HL-60 (cell line): ENCODE data around the gene AOPEP.

Experiments
- DNase-seq, 2 experiments: peaks; one replicate each; pipeline ENCODE4 v3.0.0-alpha.2; 2010 to 2020; ENCODE audit warnings: low read depth in 1 of 2, low spot score in 1 of 2
- H3K27ac ChIP-seq: fragments of 250-450 bp; sonication (Bioruptor Pico); replicated peaks from 2 replicates; pipeline ENCODE4 v1.5.1; 2020; ENCODE audit warnings: mild to moderate bottlenecking, moderate library complexity
- H3K27me3 ChIP-seq: fragments of 250-450 bp; sonication (Bioruptor Pico); 2 replicates; pipeline ENCODE4 v1.5.1; 2021; ENCODE audit warnings: mild to moderate bottlenecking, moderate library complexity; ENCODE audit not compliant: insufficient read depth, poor library complexity, severe bottlenecking
- H3K4me3 ChIP-seq: replicated peaks from 2 replicates; pipeline ENCODE4 v1.5.1; 2011; ENCODE audit warnings: mild to moderate bottlenecking, control low read depth, low read length; ENCODE audit not compliant: insufficient read depth
- GABPA ChIP-seq: IDR thresholded peaks from 2 replicates; pipeline ENCODE4 v1.6.1; 2012; ENCODE audit warnings: low read depth
- POLR2AphosphoS5 ChIP-seq: IDR thresholded peaks from 2 replicates; pipeline ENCODE4 v1.6.1; 2012; ENCODE audit warnings: low read depth
- SPI1 ChIP-seq: IDR thresholded peaks from 2 replicates; pipeline ENCODE4 v1.6.1; 2012; ENCODE audit warnings: low read depth, mild to moderate bottlenecking, borderline replicate concordance
- TF ChIP-seq, protein P1 (sequence below): IDR thresholded peaks from one replicate; pipeline ENCODE4 v1.5.1; 2011; ENCODE audit warnings: low read length, control low read depth, inconsistent platforms; ENCODE audit not compliant: insufficient read depth
- TF ChIP-seq, protein P2 (sequence below): IDR thresholded peaks from 2 replicates; pipeline ENCODE4 v1.6.1; 2012; ENCODE audit warnings: low read depth; ENCODE audit not compliant: insufficient replicate concordance

Gene AOPEP

DNA sequence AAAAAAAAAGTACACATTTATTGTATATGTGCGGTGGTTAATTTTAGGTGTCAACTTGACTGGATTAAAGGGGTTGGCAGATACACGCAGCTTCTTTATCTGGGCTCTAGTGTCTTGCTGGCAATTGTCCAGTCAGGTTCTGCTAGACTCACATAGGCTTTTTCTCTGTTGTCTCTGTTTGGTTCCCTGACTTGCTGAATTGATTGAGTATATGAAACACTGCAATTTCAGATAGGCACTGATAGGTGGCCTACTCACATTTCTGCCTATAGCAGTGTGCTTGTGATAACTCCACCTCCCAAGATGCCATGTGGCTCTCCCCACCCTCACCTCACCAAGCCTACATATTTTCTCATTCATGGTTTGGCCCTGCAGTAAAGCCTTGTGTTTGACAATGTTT, 52.5 kb downstream of the AOPEP start:
- no peak overlapping the region for H3K4me3 ChIP-seq
- no peaks in the 10 kb centered on the region for H3K27me3 ChIP-seq
- no peak overlapping the region for H3K27ac ChIP-seq
- TF ChIP-seq GABPA, result no peak
- TF ChIP-seq, protein P1, sequence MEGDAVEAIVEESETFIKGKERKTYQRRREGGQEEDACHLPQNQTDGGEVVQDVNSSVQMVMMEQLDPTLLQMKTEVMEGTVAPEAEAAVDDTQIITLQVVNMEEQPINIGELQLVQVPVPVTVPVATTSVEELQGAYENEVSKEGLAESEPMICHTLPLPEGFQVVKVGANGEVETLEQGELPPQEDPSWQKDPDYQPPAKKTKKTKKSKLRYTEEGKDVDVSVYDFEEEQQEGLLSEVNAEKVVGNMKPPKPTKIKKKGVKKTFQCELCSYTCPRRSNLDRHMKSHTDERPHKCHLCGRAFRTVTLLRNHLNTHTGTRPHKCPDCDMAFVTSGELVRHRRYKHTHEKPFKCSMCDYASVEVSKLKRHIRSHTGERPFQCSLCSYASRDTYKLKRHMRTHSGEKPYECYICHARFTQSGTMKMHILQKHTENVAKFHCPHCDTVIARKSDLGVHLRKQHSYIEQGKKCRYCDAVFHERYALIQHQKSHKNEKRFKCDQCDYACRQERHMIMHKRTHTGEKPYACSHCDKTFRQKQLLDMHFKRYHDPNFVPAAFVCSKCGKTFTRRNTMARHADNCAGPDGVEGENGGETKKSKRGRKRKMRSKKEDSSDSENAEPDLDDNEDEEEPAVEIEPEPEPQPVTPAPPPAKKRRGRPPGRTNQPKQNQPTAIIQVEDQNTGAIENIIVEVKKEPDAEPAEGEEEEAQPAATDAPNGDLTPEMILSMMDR, result no peak
- TF ChIP-seq SPI1, result no peak
- TF ChIP-seq POLR2AphosphoS5, result no peak
- TF ChIP-seq, protein P2, sequence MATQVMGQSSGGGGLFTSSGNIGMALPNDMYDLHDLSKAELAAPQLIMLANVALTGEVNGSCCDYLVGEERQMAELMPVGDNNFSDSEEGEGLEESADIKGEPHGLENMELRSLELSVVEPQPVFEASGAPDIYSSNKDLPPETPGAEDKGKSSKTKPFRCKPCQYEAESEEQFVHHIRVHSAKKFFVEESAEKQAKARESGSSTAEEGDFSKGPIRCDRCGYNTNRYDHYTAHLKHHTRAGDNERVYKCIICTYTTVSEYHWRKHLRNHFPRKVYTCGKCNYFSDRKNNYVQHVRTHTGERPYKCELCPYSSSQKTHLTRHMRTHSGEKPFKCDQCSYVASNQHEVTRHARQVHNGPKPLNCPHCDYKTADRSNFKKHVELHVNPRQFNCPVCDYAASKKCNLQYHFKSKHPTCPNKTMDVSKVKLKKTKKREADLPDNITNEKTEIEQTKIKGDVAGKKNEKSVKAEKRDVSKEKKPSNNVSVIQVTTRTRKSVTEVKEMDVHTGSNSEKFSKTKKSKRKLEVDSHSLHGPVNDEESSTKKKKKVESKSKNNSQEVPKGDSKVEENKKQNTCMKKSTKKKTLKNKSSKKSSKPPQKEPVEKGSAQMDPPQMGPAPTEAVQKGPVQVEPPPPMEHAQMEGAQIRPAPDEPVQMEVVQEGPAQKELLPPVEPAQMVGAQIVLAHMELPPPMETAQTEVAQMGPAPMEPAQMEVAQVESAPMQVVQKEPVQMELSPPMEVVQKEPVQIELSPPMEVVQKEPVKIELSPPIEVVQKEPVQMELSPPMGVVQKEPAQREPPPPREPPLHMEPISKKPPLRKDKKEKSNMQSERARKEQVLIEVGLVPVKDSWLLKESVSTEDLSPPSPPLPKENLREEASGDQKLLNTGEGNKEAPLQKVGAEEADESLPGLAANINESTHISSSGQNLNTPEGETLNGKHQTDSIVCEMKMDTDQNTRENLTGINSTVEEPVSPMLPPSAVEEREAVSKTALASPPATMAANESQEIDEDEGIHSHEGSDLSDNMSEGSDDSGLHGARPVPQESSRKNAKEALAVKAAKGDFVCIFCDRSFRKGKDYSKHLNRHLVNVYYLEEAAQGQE, result no peak
- DNase-seq, result no peak

DNA sequence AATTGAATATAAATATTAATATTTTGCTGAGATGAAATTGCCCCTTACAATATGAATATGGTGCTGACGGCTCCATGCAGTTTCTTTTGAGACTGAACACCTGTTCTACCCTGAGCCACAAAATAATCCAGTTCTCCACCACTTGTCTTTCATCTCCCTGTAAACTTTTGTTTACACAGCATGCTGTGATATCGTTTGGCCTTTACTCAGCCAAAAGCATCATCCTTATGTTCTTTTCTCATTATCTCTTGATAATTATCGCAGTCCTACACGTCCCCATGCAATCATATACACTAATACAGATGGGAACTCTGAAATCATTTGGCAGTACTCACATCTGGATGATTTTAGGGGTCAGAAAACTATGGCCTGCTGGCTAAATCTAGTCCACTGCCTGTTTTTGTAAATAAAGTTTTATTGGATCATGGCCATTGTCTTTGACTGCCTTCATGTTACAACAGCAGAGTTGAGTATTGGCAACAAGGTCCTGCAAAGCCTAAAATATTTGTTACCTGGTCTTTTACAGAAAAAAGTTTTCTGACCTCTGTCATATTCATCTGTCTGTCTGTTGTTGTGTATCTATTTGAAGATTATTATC, 53.3 kb downstream of the AOPEP start:
- TF ChIP-seq SPI1 (no peak), POLR2AphosphoS5 (no peak), GABPA (no peak)
- TF ChIP-seq, protein P2, result no peak
- TF ChIP-seq, protein P1, result no peak
- no peak for DNase-seq
- H3K27me3 ChIP-seq, result no peaks in the 10 kb centered on the region
- no peak overlapping the region for H3K27ac ChIP-seq
- H3K4me3 ChIP-seq, result no peak overlapping the region

DNA sequence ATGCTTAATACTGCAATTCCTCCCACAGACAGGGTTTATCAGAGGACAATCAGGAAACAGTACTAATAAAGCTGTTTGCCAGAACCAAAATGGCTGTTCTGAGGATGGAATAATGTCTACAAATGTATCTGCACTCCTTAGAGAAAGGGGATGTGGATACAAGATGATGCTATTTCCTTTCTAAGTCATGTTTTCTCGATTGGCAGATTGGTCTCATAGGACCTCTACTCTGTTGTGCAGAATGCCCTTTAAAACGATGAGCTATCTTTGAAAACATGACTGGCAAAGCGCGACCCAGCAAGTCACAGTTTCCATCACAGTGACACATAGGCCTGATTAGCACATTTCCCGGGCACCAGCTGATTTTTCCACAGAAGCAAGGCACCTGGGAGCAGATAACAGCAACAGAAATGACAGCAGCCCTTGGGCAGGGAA, 54.0 kb downstream of the AOPEP start:
- TF ChIP-seq, protein P1, result no peak
- TF ChIP-seq, protein P2, result no peak
- no peak for TF ChIP-seq SPI1
- TF ChIP-seq GABPA, result no peak
- TF ChIP-seq POLR2AphosphoS5, result no peak
- no peak overlapping the region for H3K27ac ChIP-seq
- no peak for DNase-seq

More for the DNA sequence above, 54.0 kb downstream of the AOPEP start:
- Histone ChIP-seq H3K4me3 (no peak overlapping the region), H3K27me3 (no peaks in the 10 kb centered on the region)
